A549 (cell line): Measurements from ENCODE around the gene TNK1. TPM values are rescaled to one million over a fixed set of nuclear protein-coding genes. Genes with fewer than 3 reads are reported as not detected.

Experiments
- ATAC-seq, 2 experiments: fragments of 200-7000 bp in 1 of 2; fragments of >200 bp in 1 of 2; cut with Nextera tagmentation in 1 of 2; cut with Tn5 transposase in 1 of 2; 3 replicates each; pipeline versions ENCODE4 v1.8.0 to v1.9.1; 2018 to 2020; ENCODE audit warnings: mild to moderate bottlenecking in 1 of 2, moderate library complexity in 1 of 2
- CTCF ChIA-PET: fragments of 300-600 bp; sonication (Branson Sonifier 250); formaldehyde crosslinking; extraction: SDS; loops from one replicate; lab custom pipeline; 2021; ENCODE audit warnings: antibody characterized with exemption, inconsistent platforms; lab: Yijun Ruan, JAX
- POLR2A ChIA-PET: fragments of 350-600 bp; formaldehyde crosslinking; extraction: SDS; loops from one replicate; lab custom pipeline; 2021; ENCODE audit warnings: antibody characterized with exemption, inconsistent platforms; lab: Yijun Ruan, JAX
- DNase-seq, 2 experiments: peaks; one replicate each; pipeline versions ENCODE4 v3.0.0 to v3.0.0-alpha.2; 2011 to 2016; ENCODE audit warnings: low read depth in 1 of 2, low spot score in 1 of 2
- FAIRE-seq: peaks from 2 replicates; lab custom pipeline; 2011; peaks lifted over from hg19 to GRCh38; lab: Jason Lieb, UNC
- H3K27ac ChIP-seq, 2 experiments: fragments of >200 bp; sonication (Bioruptor Twin); formaldehyde crosslinking; 3 replicates each; pipeline ENCODE4 v1.5.1; 2016 to 2017
- H3K4me1 ChIP-seq: fragments of >200 bp; sonication (Bioruptor Twin); formaldehyde crosslinking; 3 replicates; pipeline ENCODE4 v1.6.1; 2016
- H3K4me2 ChIP-seq: fragments of >200 bp; sonication (Bioruptor Twin); formaldehyde crosslinking; 3 replicates; pipeline ENCODE4 v1.6.1; 2016
- H3K4me3 ChIP-seq: fragments of >200 bp; sonication (Bioruptor Twin); formaldehyde crosslinking; 3 replicates; pipeline ENCODE4 v1.5.1; 2016
- H3K9me3 ChIP-seq: fragments of >200 bp; sonication (Bioruptor Twin); formaldehyde crosslinking; 3 replicates; pipeline ENCODE4 v1.6.1; 2016
- BHLHE40 ChIP-seq: IDR thresholded peaks from 2 replicates; pipeline ENCODE4 v1.6.1; 2012; ENCODE audit warnings: low read depth, low read length, inconsistent platforms
- CEBPB ChIP-seq, 2 experiments: fragments of >200 bp in 1 of 2; sonication (Bioruptor Twin) in 1 of 2; formaldehyde crosslinking in 1 of 2; IDR thresholded peaks; 2 replicates each; pipeline ENCODE4 v1.6.1; 2012 to 2016
- CHD2 ChIP-seq: fragments of 150-350 bp; IDR thresholded peaks from 2 replicates; pipeline ENCODE4 v1.6.1; 2014; ENCODE audit warnings: low read length; ENCODE audit not compliant: partially characterized antibody
- EHMT2 ChIP-seq: fragments of 200-600 bp; sonication (generic); IDR thresholded peaks from 2 replicates; pipeline ENCODE4 v1.6.1; 2016; ENCODE audit warnings: antibody characterized with exemption, low read depth, mild to moderate bottlenecking, moderate library complexity
- FOXS1 ChIP-seq: fragments of 250-450 bp; sonication (Bioruptor Pico); IDR thresholded peaks from 2 replicates; pipeline ENCODE4 v1.5.0; 2020; ENCODE audit warnings: mild to moderate bottlenecking, moderate library complexity
- GATA3 ChIP-seq: IDR thresholded peaks from 2 replicates; pipeline ENCODE4 v1.6.1; 2012; ENCODE audit warnings: borderline replicate concordance
- HOXA7 ChIP-seq: fragments of 250-450 bp; sonication (Bioruptor Pico); IDR thresholded peaks from 2 replicates; pipeline ENCODE4 v1.5.0; 2020; ENCODE audit warnings: mild to moderate bottlenecking, moderate library complexity
- JUN ChIP-seq, 2 experiments: fragments of >200 bp; sonication (Bioruptor Twin); formaldehyde crosslinking; IDR thresholded peaks; 2 replicates in 1 of 2; 3 replicates in 1 of 2; pipeline ENCODE4 v1.6.1; 2016 to 2017
- JUNB ChIP-seq: fragments of >200 bp; sonication (Bioruptor Twin); formaldehyde crosslinking; IDR thresholded peaks from 2 replicates; pipeline ENCODE4 v1.6.1; 2016
- KDM5A ChIP-seq: fragments of 200-600 bp; sonication (generic); IDR thresholded peaks from 2 replicates; pipeline ENCODE4 v1.6.1; 2016; ENCODE audit warnings: antibody characterized with exemption, mild to moderate bottlenecking
- NPAS2 ChIP-seq: fragments of 250-450 bp; sonication (Bioruptor Pico); IDR thresholded peaks from 2 replicates; pipeline ENCODE4 v1.8.0; 2022; ENCODE audit warnings: mild to moderate bottlenecking, moderate library complexity, borderline replicate concordance
- PHF8 ChIP-seq: fragments of 200-600 bp; sonication (generic); IDR thresholded peaks from 2 replicates; pipeline ENCODE4 v1.6.1; 2016; ENCODE audit warnings: low read depth, mild to moderate bottlenecking, antibody characterized with exemption, moderate library complexity, borderline replicate concordance
- POLR2AphosphoS2 ChIP-seq: conservative IDR thresholded peaks from 2 replicates; pipeline ENCODE4 v1.6.1; 2012; ENCODE audit warnings: low read length, improper control_type of control experiment, inconsistent platforms
- RARB ChIP-seq: fragments of 250-450 bp; sonication (Bioruptor Pico); IDR thresholded peaks from 2 replicates; pipeline ENCODE4 v1.8.0; 2021; ENCODE audit warnings: mild to moderate bottlenecking, moderate library complexity
- RFX5 ChIP-seq: fragments of 450-650 bp; IDR thresholded peaks from 2 replicates; pipeline ENCODE4 v1.7.1; 2014; ENCODE audit warnings: antibody characterized with exemption, mild to moderate bottlenecking, moderate library complexity
- SMC3 ChIP-seq: fragments of >200 bp; sonication (Bioruptor Twin); formaldehyde crosslinking; IDR thresholded peaks from 3 replicates; pipeline ENCODE4 v1.6.1; 2018; ENCODE audit warnings: inconsistent platforms
- ZSCAN20 ChIP-seq: fragments of 250-450 bp; sonication (Bioruptor Pico); IDR thresholded peaks from 2 replicates; pipeline ENCODE4 v1.8.0; 2022; ENCODE audit warnings: mild to moderate bottlenecking, moderate library complexity
- WGBS: methylation state at CpG from one replicate; pipeline ENCODE4 v1.1.6; 2017; ENCODE audit errors: missing lambda C conversion rate; 5-methylcytosine and 5-hydroxymethylcytosine counted together
- polyA plus RNA-seq, 4 experiments: library from polyadenylated mRNA; depleted of rRNA in 3 of 4; stranded (reverse); fragments of >200 nt; fragmentation: RNase III in 1 of 4; extraction: RNeasy Plus Mini Kit Qiagen cat#74134 plus additional on column Dnase treatment in 1 of 4; gene quantifications; 2 replicates in 3 of 4; 3 replicates in 1 of 4; pipeline ENCODE4 v1.2.3, GENCODE V29; 2011 to 2017
- TF ChIP-seq, protein P1 (sequence below): fragments of 250-450 bp; sonication (Bioruptor Pico); IDR thresholded peaks from 2 replicates; pipeline ENCODE4 v1.5.0; 2021; ENCODE audit warnings: mild to moderate bottlenecking, moderate library complexity, borderline replicate concordance
- TF ChIP-seq, protein P2 (sequence below): IDR thresholded peaks from 2 replicates; pipeline ENCODE4 v1.6.1; 2012
- TF ChIP-seq, protein P3 (sequence below): IDR thresholded peaks from 2 replicates; pipeline ENCODE4 v1.6.1; 2012

Gene TNK1
- polyA plus RNA-seq, 2 of the 4 experiments (the other 2 are of a cell fraction): 1.2 to 2.2 TPM

DNA sequence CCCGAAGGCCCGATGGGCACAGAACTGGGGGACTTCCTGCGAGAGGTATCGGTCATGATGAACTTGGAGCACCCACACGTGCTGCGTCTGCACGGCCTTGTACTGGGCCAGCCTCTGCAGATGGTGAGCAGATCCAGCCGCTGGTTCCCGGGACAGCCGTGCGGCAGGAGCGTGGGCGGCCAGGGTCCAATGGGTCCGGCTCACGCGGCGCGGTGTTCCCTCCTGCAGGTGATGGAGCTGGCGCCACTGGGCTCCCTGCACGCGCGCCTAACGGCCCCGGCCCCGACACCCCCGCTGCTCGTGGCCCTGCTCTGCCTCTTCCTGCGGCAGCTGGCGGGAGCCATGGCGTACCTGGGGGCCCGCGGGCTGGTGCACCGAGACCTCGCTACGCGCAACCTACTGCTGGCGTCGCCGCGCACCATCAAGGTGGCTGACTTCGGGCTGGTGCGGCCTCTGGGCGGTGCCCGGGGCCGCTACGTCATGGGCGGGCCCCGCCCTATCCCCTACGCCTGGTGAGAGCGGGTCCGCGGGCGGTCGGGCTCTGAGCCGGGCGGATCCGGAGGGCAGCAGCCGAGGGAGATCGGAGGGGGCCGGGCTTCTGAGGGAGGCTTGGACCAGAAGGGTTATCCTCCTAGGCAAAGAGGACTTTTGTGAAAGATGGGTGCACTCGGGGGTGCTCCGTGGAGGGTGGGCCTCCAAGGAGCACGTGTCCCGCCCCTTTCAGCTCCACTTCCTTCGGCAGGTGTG lies 3.0 kb downstream of the TNK1 start (continued):
- TF ChIP-seq EHMT2 (no peak), RARB (CRISPR knock-in tag) (no peak), JUN (IDR thresholded peaks at IDR 0.05) (no peak), HOXA7 (no peak)

DNA sequence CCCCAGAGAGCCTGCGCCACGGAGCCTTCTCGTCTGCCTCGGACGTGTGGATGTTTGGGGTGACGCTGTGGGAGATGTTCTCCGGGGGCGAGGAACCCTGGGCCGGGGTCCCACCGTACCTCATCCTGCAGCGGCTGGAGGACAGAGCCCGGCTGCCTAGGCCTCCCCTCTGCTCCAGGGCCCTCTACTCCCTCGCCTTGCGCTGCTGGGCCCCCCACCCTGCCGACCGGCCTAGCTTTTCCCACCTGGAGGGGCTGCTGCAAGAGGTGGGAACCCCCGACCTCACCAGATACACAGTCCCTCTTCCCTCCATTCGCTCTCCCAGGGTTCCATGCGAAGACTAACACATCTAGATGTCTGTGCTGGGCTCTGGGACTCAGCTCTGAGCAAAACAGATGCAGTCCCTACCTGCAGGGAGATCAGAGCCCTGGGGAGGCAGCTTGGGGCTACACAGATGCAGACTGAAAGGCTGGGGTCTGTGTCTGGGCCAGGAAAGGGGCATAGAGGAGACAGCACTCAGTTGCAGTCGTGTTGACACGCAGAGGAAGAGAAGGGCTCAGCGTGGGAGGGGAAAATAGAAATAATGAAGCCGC lies 3.7 kb downstream of the TNK1 start:
- H3K27ac ChIP-seq: no peak overlapping the region
- FAIRE-seq: no peak
- TF ChIP-seq NPAS2 (CRISPR knock-in tag) (no peak), KDM5A (no peak), GATA3 (no peak), BHLHE40 (no peak), ZSCAN20 (no peak), RFX5 (no peak), POLR2AphosphoS2 (no peak)
- TF ChIP-seq, protein P1, sequence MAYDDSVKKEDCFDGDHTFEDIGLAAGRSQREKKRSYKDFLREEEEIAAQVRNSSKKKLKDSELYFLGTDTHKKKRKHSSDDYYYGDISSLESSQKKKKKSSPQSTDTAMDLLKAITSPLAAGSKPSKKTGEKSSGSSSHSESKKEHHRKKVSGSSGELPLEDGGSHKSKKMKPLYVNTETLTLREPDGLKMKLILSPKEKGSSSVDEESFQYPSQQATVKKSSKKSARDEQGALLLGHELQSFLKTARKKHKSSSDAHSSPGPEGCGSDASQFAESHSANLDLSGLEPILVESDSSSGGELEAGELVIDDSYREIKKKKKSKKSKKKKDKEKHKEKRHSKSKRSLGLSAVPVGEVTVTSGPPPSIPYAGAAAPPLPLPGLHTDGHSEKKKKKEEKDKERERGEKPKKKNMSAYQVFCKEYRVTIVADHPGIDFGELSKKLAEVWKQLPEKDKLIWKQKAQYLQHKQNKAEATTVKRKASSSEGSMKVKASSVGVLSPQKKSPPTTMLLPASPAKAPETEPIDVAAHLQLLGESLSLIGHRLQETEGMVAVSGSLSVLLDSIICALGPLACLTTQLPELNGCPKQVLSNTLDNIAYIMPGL (CRISPR knock-in tag): no peak
- TF ChIP-seq, protein P2, sequence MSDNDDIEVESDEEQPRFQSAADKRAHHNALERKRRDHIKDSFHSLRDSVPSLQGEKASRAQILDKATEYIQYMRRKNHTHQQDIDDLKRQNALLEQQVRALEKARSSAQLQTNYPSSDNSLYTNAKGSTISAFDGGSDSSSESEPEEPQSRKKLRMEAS: no peak
- TF ChIP-seq, all 56 proteins: peak for 0
- Histone ChIP-seq H3K4me3 (no peak overlapping the region), H3K4me2 (no peak overlapping the region), H3K9me3 (peaks cover 9% of the 10 kb centered on the region), H3K4me1 (no peaks in the 10 kb centered on the region)
- DNase-seq (no peak), ATAC-seq (no peak)
- 90% methylated on average over 21 of the region's 23 CpGs for WGBS
- POLR2A ChIA-PET: no interaction called here
- CTCF ChIA-PET: interaction anchor here (1.4 to 17.1 kb wide), 6 partner anchors 10 to 176 kb away, joined by 3 to 139 read pairs (median 7); partner anchors contain the start of genes KCTD11 and TMEM95

DNA sequence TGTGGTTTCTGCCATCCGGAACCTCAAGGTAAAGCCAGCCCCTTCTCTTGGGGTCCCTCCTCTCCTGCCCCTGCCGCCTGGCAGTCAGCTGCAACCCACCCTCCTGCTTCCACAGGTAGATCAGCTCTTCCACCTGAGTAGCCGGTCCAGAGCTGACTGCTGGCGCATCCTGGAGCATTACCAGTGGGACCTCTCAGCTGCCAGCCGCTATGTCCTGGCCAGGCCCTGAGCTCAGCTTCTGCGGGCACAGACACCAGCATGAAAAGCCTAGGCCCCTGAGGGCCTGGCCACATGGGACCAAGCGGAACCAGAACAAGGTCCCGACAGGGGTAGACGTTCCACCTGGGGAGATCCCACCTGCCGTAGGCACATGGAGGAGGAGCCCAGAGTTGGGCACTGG lies 8.0 kb downstream of the TNK1 start:
- POLR2A ChIA-PET: interaction anchor here (0.6 to 1.6 kb wide), 2 partner anchors 11 to 15 kb away, joined by 4 to 7 read pairs; partner anchors contain the start of gene TMEM256
- ATAC-seq (no peak), FAIRE-seq (no peak), DNase-seq (no peak)
- no peak overlapping the region for H3K4me3 ChIP-seq
- 91% methylated on average over 9 of the region's 10 CpGs for WGBS
- no peak overlapping the region for H3K4me2 ChIP-seq
- no peaks in the 10 kb centered on the region for H3K9me3 ChIP-seq
- no peak for TF ChIP-seq FOXS1 (CRISPR knock-in tag)
- TF ChIP-seq CEBPB (IDR thresholded peaks at IDR 0.05): no peak
- TF ChIP-seq SMC3: no peak
- no peak for TF ChIP-seq BHLHE40
- no peak for TF ChIP-seq CHD2
- TF ChIP-seq RFX5: no peak
- TF ChIP-seq ZSCAN20: no peak
- TF ChIP-seq, protein P3, sequence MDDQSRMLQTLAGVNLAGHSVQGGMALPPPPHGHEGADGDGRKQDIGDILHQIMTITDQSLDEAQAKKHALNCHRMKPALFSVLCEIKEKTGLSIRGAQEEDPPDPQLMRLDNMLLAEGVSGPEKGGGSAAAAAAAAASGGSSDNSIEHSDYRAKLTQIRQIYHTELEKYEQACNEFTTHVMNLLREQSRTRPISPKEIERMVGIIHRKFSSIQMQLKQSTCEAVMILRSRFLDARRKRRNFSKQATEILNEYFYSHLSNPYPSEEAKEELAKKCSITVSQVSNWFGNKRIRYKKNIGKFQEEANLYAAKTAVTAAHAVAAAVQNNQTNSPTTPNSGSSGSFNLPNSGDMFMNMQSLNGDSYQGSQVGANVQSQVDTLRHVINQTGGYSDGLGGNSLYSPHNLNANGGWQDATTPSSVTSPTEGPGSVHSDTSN: no peak
- TF ChIP-seq PHF8: no peak
- no peak for TF ChIP-seq JUNB
- no peak for TF ChIP-seq EHMT2
- CTCF ChIA-PET: interaction anchor here (0.7 to 17.1 kb wide), 7 partner anchors 9 to 172 kb away, joined by 3 to 139 read pairs (median 6); partner anchors contain the start of genes KCTD11, SENP3, TMEM102 and TMEM95
- no peak overlapping the region for H3K27ac ChIP-seq
- peaks cover 5% of the 10 kb centered on the region; the same call in 1 of the 3 replicates for H3K4me1 ChIP-seq
